ENCODE data around the gene HPS3.

GRCh38 chr3:149203758-149204157, 74.3 kb downstream of the HPS3 start:
- TF ChIP-seq CTCF (IDR thresholded peaks at IDR 0.05; ENCODE audit: low read length) (no peak), EZH2 (optimal IDR thresholded peaks at IDR 0.05; ENCODE audit: low read depth, low read length) (no peak), EZH2phosphoT487 (IDR thresholded peaks at IDR 0.05; ENCODE audit: low read length) (no peak)
